Measurements from ENCODE around the gene CELF5. TPM values are rescaled to one million over a fixed set of nuclear protein-coding genes. Genes with fewer than 3 reads are reported as not detected.
"Not testable (repeated sequence)": the region's sequence is repeated elsewhere in the genome, so short reads cannot be mapped to it uniquely, and the experiment has no call there.

CELF5 gene
- total RNA-seq, 1 donor from 2014 or later: not detected

- no peak for DNase-seq (ENCODE audit: low read depth in 2 of 2)
Observed at GRCh38 chr19:3342246-3342645, 117.8 kb downstream of the CELF5 start.

DNA sequence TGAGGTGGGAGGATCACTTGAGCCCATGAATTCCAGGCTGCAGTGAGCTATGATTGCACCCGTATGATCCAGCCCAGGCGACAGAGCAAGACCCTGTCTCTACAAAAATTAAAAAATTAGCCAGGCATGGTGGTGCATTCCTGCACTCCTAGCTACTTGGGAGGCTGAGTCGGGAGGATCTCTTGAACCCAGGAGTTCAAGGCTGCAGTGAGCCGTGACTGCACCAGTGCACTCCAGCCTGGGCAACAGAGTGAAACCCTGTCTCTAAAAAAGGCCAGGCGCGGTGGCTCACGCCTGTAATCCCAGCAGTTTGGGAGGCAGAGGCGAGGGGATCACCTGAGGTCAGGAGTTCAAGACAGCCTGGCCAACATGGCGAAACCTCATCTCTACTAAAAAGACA, 118.5 kb downstream of the CELF5 start:
- DNase-seq (ENCODE audit: low read depth in 2 of 2): not testable (repeated sequence)

- peak; percentile 56 to 77 for DNase-seq (ENCODE audit: low read depth in 2 of 2)
Observed at GRCh38 chr19:3343619-3344502, 119.4 kb downstream of the CELF5 start.

DNA sequence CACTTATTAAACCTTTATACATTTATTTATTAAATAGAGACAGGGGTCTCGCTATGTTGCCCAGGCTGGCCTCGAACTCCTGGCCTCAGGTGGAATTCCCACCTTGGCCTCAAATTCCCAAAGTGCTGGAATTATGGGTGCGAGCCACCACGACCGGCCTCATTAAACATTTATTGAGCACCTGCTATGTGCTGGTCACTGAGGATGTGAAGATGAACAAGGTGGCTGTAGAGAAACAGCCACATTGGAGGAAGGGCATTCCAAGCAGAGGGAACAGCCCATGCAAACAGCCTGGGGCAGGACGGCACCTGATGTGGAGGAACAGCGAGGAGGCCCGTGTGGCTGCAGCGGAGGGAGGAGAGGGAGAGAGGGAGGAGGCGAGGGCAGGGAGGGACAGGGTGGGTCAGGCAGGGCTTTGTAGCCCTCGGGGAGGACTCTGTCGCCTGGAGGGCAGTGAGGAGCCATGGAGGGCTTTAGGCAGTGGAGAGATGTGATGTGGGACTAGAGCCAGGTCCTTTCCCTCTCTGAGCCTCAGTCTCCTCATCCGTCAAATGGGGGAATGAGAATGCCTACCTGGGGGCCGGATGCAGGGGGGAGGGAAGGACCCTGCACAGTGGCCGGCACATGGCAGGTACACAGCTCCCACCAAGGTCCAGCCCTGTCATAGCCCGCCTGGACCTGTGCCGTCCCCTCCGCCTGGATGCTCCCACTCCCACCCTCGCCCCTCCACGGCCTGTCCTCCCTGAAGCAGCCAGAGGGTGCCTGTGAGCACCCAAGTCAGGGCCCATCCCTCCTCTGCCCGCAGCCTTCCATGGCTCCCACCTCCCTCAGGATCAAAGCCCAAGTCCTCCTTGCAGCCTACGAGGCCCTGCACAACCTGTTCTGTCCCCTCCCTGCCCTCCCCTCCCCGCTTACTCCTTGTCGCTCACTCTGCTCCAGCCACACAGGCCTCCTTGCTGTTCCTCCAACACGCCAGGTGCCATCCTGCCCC, 120.4 kb downstream of the CELF5 start:
- no peak for DNase-seq (ENCODE audit: low read depth in 2 of 2)

- no peak for DNase-seq (ENCODE audit: low read depth in 2 of 2)
Observed at GRCh38 chr19:3345850-3346460, 121.5 kb downstream of the CELF5 start.

Other genes starting within 250 kb of the CELF5 start
- gene TLE6, start 247.1 kb upstream of the CELF5 start, total RNA-seq: 0.99 and 1.1 TPM in 2 replicates
- 7.2 and 17.5 TPM in 2 replicates for gene TLE2, start 195.4 kb upstream of the CELF5 start, total RNA-seq
- 103 and 142 TPM in 2 replicates for gene TLE5, start 162.2 kb upstream of the CELF5 start, total RNA-seq
- 41.4 and 58.7 TPM in 2 replicates for gene GNA11, start 130.3 kb upstream of the CELF5 start, total RNA-seq
- under 0.01 TPM in 1 of 2 replicates, not detected in the other for gene GNA15, start 88.6 kb upstream of the CELF5 start, total RNA-seq
- under 0.01 and 0.44 TPM in 2 replicates for gene S1PR4, start 45.9 kb upstream of the CELF5 start, total RNA-seq
- gene NCLN, start 38.7 kb upstream of the CELF5 start, total RNA-seq: 26.2 and 31.2 TPM in 2 replicates
- gene NFIC, start 141.9 kb downstream of the CELF5 start, total RNA-seq: 9.4 and 11.7 TPM in 2 replicates

Measured in lung microvascular endothelial cell (primary cell).